NCI-H1436 treated with DMSO at 0.1 percent for 48 hours (cell line): ENCODE data around the gene COL6A1.

ENCODE experiments used
- DNase-seq: peaks from one replicate; lab custom pipeline; 2025; lab: John Stamatoyannopoulos, UW

The COL6A1 gene

DNA sequence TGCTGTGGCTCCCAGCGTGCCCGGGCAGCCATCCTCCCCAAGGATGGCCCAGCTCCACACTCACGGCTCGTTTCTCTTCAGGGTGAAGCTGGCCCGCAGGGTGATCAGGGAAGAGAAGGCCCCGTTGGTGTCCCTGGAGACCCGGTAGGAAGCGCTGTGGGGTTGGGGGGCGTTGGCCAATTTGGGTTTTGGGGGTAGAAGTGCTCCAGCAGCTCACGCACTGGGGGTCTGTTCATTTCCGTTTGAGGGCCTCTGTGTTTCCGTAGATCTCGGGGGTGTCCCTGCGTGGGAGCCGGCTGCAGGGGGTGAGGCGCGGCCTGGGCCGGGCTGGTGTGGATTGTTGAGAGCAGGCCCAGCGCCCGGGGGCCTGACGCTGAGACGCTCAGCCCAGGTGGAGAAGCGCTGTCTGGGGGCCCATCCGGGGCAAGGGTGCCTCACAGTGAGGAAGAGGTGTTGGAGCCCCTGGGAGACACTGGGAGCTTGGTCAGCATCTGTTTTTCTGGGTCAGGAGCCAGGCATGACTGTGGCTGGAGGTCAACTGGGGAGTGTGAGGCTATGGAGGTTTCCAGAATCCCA lies 12.6 kb downstream of the COL6A1 start:
- no peak for DNase-seq

DNA sequence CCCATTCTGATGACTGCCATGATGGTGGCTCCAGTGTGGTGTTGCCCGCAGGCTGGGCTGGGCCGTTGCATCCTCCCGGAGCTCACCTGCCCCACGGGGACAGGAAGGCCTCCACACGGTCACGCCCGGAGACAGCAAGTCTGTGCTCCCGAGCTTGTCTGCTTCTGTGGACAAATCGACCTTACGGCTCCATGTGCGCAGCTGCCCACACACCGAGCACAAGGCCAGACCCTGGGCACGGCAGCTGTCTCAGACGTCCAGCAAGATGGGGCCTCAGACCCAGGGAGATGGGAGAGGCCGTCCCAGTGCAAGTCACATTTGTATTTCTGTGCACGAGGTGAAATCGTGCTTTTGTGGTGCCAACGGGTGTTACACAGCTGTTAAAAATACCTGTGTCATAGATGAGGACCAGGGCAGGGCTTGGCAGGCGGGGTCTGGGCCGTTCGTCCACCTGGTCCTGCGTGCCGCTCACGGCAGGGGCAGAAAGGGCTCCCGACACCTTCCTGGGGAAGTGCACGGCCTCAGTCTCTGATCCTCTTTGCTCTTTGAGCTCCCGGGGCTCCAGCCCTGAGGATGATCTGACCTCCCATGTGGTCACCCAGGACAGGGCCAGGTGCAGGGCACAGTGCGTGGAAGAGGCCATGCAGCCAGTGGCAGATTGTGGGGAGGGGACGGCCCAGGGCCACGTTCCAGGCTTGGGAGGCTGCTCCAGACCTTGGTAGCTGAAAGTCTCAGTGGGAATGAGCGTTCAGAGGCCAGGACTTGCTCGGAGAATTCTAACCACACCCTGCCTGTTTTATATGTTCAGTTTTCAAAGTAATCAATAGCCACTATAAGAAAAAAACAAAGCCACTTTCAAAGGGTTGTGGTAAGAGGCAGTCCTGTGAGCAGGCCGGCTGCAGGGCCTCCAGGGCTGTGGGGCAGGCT lies 13.5 kb downstream of the COL6A1 start:
- no peak for DNase-seq

GRCh38 chr21:45995686-45996179 lies 14.2 kb downstream of the COL6A1 start:
- no peak for DNase-seq

- DNase-seq, result no peak
These were observed 15.0 kb downstream of the COL6A1 start for GRCh38 chr21:45996311-45997204.

DNA sequence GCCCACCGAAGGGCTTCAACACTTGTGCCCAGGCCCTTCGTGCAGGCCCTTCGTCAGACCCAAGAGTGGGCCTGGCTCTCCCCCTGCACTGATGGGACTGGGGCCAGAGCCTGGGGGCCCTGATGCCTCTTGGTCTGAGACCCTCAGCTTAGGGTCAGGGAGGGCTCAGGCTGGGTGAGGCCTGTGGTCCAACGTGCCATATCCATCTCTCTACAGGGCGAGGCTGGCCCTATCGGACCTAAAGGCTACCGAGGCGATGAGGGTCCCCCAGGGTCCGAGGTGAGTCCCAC lies 15.6 kb downstream of the COL6A1 start:
- no peak for DNase-seq

DNA sequence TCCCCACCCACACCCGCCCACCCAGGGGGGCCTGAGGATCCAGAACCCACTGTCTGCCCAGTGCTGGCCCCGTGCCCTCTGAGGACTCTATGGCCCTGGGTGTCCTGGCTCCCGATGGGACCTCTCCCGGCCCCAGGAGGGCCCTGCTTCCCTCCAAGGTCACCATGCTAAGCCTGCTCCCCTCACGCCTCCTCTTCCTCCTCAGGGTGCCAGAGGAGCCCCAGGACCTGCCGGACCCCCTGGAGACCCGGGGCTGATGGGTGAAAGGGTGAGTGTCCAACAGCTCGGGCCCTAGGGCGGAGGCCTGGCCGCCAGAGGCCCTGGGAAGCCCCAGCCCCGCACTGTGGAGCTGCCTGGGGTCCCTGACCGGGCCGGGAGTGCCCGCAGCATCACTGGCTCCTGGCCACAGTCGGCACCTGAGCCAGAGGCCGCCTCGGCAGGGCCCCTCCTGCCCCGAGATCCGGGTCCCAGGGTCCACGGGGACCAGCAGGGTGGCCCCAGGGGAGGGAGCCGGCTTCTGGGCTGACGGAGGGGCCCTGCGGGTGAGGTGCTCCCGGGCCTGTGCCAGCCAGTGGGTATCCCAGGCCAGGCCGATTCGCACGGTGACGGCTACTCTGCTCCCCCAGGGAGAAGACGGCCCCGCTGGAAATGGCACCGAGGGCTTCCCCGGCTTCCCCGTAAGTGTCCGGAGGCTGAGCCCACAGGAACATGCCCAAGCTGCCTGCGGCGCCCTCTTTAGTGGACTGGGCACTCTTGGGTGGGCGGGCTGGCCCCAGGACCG lies 16.1 kb downstream of the COL6A1 start:
- DNase-seq, result no peak

- no peak for DNase-seq
These were observed 16.7 kb downstream of the COL6A1 start for GRCh38 chr21:45998276-45998701.

DNA sequence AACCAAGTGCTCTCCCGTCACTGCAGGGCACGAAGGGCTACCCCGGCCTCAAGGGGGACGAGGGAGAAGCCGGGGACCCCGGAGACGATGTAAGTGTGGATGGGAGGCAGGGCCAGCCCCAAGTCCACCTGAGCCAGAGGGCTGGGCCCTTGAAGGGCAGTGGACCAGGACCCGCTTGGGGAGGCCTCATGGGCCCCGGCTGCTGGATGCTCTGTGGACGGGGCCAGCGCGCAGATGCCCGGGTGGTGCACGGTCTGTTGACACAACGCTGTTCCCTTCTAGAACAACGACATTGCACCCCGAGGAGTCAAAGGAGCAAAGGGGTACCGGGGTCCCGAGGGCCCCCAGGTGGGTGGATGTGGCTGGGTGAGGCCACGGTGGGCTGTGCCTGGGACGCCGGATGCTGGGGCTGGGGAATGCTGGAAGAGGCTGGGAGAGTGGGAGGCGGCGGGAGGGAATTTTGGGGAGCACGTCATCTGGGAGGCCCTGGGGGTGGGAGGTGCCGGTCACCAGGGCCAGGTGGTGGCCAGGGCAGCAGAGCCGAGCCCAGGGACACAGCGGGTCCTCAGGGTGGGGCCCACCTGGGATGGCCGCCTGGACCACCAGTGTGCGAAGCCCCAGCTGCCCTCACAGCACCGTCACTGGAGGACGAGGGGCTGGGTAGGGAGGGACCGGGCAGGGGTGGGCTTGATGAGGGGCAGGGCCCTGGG lies 17.5 kb downstream of the COL6A1 start:
- DNase-seq, result no peak

DNA sequence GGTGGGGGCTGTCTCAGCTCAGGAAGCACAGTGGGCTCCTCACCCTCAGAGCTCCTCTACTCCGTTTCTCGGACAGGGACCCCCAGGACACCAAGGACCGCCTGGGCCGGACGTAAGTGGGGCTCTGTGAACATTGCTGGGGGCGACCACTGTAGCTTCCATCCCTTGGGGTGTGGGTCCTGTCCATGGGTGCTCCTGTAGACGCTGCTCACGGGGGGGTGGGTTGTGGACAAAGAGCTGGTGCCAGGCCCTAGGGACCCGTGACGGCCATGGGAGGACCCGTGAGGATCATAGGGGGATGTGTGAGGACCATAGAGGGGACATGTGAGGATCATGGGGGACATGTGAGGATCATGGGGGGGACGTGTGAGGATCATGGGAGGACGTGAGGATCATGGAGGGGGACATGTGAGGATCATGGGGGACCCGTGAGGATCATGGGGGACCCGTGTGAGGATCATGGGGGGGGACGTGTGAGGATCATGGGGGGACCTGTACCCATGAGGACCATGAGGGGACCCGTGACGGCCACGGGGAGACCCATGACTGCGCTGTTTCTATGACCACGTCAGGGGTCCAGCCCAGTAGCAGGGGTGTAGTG lies 18.1 kb downstream of the COL6A1 start:
- no peak for DNase-seq

DNA sequence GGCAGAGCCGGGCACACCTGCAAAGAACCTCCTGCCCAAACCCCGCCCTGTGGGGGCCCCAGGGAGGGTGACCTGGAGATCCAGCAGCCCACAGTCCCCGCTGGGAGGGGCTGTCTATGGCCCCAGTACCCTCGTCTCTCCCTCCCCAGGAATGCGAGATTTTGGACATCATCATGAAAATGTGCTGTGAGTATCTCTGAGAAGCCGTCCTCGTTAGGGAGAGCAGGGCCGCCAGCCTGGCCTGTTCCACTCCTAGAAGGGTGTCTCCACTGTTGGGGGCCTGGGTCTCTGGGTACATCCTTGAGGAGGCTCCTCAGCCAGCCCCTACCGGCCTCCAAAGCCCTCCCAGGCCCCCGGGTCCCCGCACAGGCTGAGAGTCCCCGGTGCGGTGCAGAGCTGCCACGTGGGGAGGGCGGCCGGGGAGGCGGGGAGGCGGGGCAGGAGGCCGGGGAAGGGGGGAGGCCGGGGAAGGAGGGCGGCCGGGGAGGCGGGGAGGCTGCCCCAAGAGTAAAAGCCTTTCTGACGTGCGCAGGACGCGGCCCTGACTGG lies 18.7 kb downstream of the COL6A1 start:
- DNase-seq, result no peak

GRCh38 chr21:46000731-46001641 lies 19.4 kb downstream of the COL6A1 start:
- no peak for DNase-seq

DNA sequence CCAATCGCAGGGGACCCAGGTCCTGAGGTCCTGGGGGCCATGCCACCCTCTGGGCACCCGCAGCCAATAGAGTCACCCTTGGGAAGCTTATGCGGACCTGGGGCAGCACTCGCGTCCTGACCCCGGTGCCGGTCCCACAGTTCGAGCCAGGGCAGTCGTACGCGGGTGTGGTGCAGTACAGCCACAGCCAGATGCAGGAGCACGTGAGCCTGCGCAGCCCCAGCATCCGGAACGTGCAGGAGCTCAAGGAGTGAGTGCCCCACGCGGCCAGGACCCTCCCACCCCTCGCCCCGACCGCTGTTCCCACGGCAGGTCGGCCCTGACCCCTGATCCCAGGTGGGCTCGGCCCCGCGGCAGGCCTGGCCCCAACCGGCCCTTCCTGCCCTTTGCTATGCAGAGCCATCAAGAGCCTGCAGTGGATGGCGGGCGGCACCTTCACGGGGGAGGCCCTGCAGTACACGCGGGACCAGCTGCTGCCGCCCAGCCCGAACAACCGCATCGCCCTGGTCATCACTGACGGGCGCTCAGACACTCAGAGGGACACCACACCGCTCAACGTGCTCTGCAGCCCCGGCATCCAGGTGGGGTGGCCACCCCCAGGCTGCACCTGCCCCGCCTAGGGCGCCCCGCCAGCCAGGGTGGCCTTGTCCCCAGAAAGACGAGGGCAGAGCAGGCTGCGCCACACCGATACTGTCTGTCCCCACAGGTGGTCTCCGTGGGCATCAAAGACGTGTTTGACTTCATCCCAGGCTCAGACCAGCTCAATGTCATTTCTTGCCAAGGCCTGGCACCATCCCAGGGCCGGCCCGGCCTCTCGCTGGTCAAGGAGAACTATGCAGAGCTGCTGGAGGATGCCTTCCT lies 20.5 kb downstream of the COL6A1 start:
- no peak for DNase-seq

DNA sequence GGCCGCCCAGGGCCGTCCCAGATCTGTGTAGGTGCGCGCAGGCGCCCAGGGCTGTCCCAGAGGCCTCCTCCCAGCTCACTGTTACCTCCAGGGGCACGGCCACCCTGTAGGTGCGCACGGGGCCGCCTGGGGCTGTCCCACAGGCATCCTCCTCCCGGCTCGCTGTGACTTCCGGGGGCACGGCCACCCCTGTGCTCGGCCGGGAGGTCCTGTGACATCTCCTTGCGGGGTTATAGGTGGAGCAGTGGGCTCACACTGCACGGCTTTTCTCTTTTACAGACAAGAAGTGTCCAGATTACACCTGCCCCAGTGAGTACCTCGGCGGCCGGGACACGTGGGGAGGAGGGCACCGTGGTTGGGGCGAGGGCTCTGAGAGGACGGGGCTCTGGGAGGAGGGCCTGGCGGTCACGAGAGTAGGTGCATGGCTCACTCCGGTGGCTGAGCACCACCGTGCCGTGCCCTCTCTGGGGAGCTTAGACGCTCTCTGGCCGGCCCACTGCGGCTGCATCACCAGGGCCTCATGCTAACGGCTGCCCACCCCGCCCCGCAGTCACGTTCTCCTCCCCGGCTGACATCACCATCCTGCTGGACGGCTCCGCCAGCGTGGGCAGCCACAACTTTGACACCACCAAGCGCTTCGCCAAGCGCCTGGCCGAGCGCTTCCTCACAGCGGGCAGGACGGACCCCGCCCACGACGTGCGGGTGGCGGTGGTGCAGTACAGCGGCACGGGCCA lies 21.4 kb downstream of the COL6A1 start:
- DNase-seq, result no peak

DNA sequence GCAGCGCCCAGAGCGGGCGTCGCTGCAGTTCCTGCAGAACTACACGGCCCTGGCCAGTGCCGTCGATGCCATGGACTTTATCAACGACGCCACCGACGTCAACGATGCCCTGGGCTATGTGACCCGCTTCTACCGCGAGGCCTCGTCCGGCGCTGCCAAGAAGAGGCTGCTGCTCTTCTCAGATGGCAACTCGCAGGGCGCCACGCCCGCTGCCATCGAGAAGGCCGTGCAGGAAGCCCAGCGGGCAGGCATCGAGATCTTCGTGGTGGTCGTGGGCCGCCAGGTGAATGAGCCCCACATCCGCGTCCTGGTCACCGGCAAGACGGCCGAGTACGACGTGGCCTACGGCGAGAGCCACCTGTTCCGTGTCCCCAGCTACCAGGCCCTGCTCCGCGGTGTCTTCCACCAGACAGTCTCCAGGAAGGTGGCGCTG lies 22.0 kb downstream of the COL6A1 start:
- no peak for DNase-seq

DNA sequence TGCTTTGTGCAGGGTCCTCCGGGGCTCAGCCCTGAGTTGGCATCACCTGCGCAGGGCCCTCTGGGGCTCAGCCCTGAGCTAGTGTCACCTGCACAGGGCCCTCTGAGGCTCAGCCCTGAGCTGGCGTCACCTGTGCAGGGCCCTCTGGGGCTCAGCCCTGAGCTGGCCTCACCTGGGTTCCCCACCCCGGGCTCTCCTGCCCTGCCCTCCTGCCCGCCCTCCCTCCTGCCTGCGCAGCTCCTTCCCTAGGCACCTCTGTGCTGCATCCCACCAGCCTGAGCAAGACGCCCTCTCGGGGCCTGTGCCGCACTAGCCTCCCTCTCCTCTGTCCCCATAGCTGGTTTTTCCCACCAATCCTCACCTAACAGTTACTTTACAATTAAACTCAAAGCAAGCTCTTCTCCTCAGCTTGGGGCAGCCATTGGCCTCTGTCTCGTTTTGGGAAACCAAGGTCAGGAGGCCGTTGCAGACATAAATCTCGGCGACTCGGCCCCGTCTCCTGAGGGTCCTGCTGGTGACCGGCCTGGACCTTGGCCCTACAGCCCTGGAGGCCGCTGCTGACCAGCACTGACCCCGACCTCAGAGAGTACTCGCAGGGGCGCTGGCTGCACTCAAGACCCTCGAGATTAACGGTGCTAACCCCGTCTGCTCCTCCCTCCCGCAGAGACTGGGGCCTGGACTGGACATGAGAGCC lies 22.7 kb downstream of the COL6A1 start:
- DNase-seq, result no peak

GRCh38 chr21:46005081-46005480 lies 23.5 kb downstream of the COL6A1 start:
- DNase-seq, result no peak

DNA sequence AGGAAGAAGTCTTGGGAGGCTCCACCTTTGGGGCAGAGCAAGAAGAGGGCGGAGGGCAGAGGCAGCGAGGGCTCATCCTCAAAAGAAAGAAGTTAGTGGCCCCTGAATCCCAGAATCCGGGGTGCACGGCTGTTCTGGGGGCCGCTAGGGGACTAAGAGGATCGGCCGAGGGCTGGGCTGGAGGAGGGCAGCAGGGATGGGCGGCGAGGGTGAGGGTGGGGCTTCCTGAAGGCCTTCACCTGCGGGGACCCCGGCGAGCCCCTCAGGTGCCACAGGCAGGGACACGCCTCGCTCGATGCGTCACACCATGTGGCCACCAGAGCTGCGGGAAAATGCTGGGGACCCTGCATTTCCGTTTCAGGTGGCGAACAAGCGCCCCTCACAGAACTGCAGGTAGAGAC lies 23.9 kb downstream of the COL6A1 start:
- no peak for DNase-seq
